PFSK-1 (cell line): ENCODE data around the gene INTS3.

ENCODE experiments used
- REST ChIP-seq, 2 experiments: IDR thresholded peaks; 2 replicates each; pipeline versions ENCODE4 v1.6.1 to v1.8.0; 2011 to 2012; ENCODE audit warnings: low read depth in 2 of 2, low read length in 2 of 2, control low read depth in 1 of 2, inconsistent platforms in 1 of 2, mild to moderate bottlenecking in 1 of 2, moderate library complexity in 1 of 2; ENCODE audit not compliant: insufficient read depth in 1 of 2
- SIN3A ChIP-seq: IDR thresholded peaks from 2 replicates; pipeline ENCODE4 v1.6.1; 2012; ENCODE audit warnings: mild to moderate bottlenecking, low read length, moderate library complexity, borderline replicate concordance; ENCODE audit not compliant: insufficient read depth
- TAF1 ChIP-seq: IDR thresholded peaks from 2 replicates; pipeline ENCODE4 v1.6.1; 2012; ENCODE audit warnings: low read length, control low read depth, borderline replicate concordance; ENCODE audit not compliant: insufficient read depth

- no peak for TF ChIP-seq REST (IDR thresholded peaks at IDR 0.05; ENCODE audit: insufficient read depth in 1 of 2, low read depth in 2 of 2, low read length in 2 of 2)
- no peak for TF ChIP-seq TAF1
- TF ChIP-seq SIN3A, result no peak
Observed at GRCh38 chr1:153771261-153771660, 43.4 kb downstream of the INTS3 start.
